ENCODE data around the gene RGS6.

The RGS6 gene

GRCh38 chr14:72479461-72479931 is 547.3 kb downstream of the RGS6 start:
- no peak overlapping the region for H3K4me3 ChIP-seq (ENCODE audit: low read length)
- no peaks in the 10 kb centered on the region for H3K4me1 ChIP-seq (ENCODE audit: control insufficient read depth, low read length)
- no peaks in the 10 kb centered on the region for H4K20me1 ChIP-seq (ENCODE audit: control insufficient read depth, insufficient read depth, low read depth, low read length)
- H3K27ac ChIP-seq (ENCODE audit: low read depth, low read length) = no peak overlapping the region
- no peaks in the 10 kb centered on the region for H3K79me2 ChIP-seq (ENCODE audit: control insufficient read depth, low read length)
- no peaks in the 10 kb centered on the region for H3K36me3 ChIP-seq (ENCODE audit: control insufficient read depth, low read length)
- no peaks in the 10 kb centered on the region for H3K9me2 ChIP-seq (replicated peaks; ENCODE audit: control insufficient read depth, low read length)
- H3K4me2 ChIP-seq (ENCODE audit: low read length) = no peak overlapping the region
- no peaks in the 10 kb centered on the region for H3F3A ChIP-seq (ENCODE audit: control insufficient read depth, insufficient read depth)
- no peaks in the 10 kb centered on the region for H3K9me3 ChIP-seq (ENCODE audit: control insufficient read depth, insufficient read depth, low read length)
- peaks cover 9% of the 10 kb centered on the region for H3K27me3 ChIP-seq (ENCODE audit: control insufficient read depth, low read length)
- no peak for TF ChIP-seq EZH2phosphoT487 (IDR thresholded peaks at IDR 0.05; ENCODE audit: borderline replicate concordance, low read length)
- TF ChIP-seq CTCF (IDR thresholded peaks at IDR 0.05; ENCODE audit: low read depth, low read length, poor library complexity, severe bottlenecking) = no peak

- peaks cover 9% of the 10 kb centered on the region for H3K27me3 ChIP-seq (ENCODE audit: control insufficient read depth, low read length)
- TF ChIP-seq EZH2phosphoT487 (IDR thresholded peaks at IDR 0.05; ENCODE audit: borderline replicate concordance, low read length) = no peak
- no peak for TF ChIP-seq CTCF (IDR thresholded peaks at IDR 0.05; ENCODE audit: low read depth, low read length, poor library complexity, severe bottlenecking)
- no peaks in the 10 kb centered on the region for H3K4me1 ChIP-seq (ENCODE audit: control insufficient read depth, low read length)
- H3K4me2 ChIP-seq (ENCODE audit: low read length) = no peak overlapping the region
- H3K9me2 ChIP-seq (replicated peaks; ENCODE audit: control insufficient read depth, low read length) = no peaks in the 10 kb centered on the region
- H3K36me3 ChIP-seq (ENCODE audit: control insufficient read depth, low read length) = no peaks in the 10 kb centered on the region
- H4K20me1 ChIP-seq (ENCODE audit: control insufficient read depth, insufficient read depth, low read depth, low read length) = no peaks in the 10 kb centered on the region
- no peaks in the 10 kb centered on the region for H3K79me2 ChIP-seq (ENCODE audit: control insufficient read depth, low read length)
- H3K27ac ChIP-seq (ENCODE audit: low read depth, low read length) = no peak overlapping the region
- no peaks in the 10 kb centered on the region for H3F3A ChIP-seq (ENCODE audit: control insufficient read depth, insufficient read depth)
- H3K9me3 ChIP-seq (ENCODE audit: control insufficient read depth, insufficient read depth, low read length) = no peaks in the 10 kb centered on the region
- H3K4me3 ChIP-seq (ENCODE audit: low read length) = no peak overlapping the region
Measured at GRCh38 chr14:72480464-72481243, 548.4 kb downstream of the RGS6 start.

- no peaks in the 10 kb centered on the region for H3K36me3 ChIP-seq (ENCODE audit: control insufficient read depth, low read length)
- no peaks in the 10 kb centered on the region for H3K9me2 ChIP-seq (replicated peaks; ENCODE audit: control insufficient read depth, low read length)
- no peak overlapping the region for H3K4me2 ChIP-seq (ENCODE audit: low read length)
- TF ChIP-seq CTCF (IDR thresholded peaks at IDR 0.05; ENCODE audit: low read depth, low read length, poor library complexity, severe bottlenecking) (no peak), EZH2phosphoT487 (IDR thresholded peaks at IDR 0.05; ENCODE audit: borderline replicate concordance, low read length) (no peak)
- H3K4me3 ChIP-seq (ENCODE audit: low read length) = no peak overlapping the region
- no peaks in the 10 kb centered on the region; the same call in 1 of the 2 replicates for H3K27me3 ChIP-seq (ENCODE audit: control insufficient read depth, low read length)
- no peak overlapping the region for H3K27ac ChIP-seq (ENCODE audit: low read depth, low read length)
- H3K79me2 ChIP-seq (ENCODE audit: control insufficient read depth, low read length) = no peaks in the 10 kb centered on the region
- H4K20me1 ChIP-seq (ENCODE audit: control insufficient read depth, insufficient read depth, low read depth, low read length) = no peaks in the 10 kb centered on the region
- no peaks in the 10 kb centered on the region for H3F3A ChIP-seq (ENCODE audit: control insufficient read depth, insufficient read depth)
- no peaks in the 10 kb centered on the region for H3K4me1 ChIP-seq (ENCODE audit: control insufficient read depth, low read length)
- no peaks in the 10 kb centered on the region for H3K9me3 ChIP-seq (ENCODE audit: control insufficient read depth, insufficient read depth, low read length)
Measured at GRCh38 chr14:72483311-72483710, 551.1 kb downstream of the RGS6 start.

Measured in DOHH2 (cell line).